GM18519 (cell line): ENCODE data around the gene ADAMTSL1.

Experiments used
- ATAC-seq: cut with Tn5 transposase; IDR thresholded peaks from one replicate; pipeline ENCODE4 v1.9.1; 2021; ENCODE audit warnings: mild to moderate bottlenecking, moderate library complexity; ENCODE audit not compliant: unreplicated experiment, low FRiP score

ADAMTSL1 gene

DNA sequence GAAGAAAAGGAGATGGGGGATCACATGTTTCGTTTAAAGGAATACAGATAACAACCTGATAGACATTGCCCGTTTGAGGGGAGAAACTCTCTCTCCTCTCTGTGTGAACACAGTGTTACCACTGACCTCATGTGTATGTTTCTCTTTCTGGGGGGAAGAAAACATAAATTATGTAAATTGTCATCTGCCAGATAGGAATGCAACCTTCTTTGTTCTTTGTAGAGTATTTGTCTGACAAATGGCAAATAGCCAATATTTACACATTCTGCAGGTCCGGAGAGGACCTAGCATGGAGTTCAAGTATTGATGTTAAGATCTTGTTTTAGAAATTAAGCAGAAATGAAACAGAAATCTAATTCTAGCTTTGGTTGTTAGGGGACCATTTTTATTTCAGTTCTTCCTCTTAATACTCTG is 282.8 kb downstream of the ADAMTSL1 start:
- ATAC-seq: peak; percentile 53

DNA sequence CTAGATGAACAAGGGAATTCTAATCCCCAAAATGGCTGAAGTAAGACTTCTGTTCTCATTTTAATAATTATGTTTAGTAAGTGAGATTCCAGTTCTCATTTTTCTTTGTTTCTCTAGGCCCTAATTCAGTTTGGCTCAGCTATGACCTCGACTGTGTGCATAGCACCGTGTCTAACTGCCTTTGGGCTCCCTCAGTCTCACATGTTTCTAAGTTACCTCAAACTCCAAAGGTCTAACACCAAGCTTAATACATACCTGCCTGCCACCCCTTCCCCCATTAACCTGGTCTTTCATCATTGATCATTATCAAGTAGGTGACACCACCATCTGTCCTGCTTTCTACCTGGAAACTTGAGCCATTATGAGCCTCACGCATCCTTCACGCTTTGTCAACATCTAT is 285.9 kb downstream of the ADAMTSL1 start:
- ATAC-seq: no peak

DNA sequence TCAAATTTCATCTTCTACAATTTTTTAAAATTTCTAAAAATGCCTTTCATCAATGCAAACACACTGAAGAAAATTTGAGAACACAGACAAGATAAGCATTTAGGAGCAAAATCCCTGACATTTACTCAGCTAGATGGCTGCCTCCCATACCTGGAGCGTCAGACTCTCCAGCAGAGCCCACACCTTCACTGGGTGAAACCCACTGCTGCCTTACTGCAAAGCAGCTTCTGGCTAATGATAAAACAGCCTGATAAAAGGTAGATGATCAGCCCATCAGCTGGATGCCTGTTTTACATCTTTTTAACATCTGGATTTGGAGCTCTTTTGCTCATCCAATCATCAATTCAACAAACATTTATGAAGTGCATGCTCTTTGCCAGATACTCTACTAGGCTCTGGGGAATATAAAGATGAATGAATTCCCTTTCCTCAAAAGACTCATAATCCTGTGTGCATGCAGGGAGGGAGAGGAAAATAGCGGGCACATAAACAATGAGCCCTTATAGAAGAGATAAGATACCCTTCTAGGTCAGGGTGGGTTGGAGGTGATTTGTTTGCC is 287.9 kb downstream of the ADAMTSL1 start:
- no peak for ATAC-seq

DNA sequence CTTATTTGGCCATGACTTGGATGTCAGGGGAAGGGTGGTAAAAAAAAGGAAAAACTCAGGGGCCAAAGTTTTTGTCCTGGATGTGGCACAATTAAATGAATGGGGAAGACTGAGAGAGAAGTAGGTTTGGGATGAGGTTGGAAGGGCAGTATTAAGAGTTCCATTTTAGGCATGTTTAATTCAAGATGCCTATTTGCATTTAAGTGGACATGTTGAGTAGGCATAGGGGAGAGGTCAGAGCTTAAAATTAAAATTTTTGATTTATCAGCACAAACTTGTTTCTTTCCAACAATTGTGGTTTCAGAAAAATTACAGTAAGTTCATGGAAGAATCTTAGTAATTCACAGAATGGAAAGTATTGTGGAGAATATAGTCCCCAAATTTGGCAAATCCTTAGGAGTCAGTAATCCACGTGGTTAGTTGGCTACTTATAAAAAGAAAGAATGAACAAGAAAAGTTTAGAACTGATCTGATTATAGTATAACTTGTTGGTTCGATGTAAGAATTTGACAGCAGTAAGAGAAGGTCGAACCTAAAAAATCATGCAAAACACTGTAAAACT is 293.1 kb downstream of the ADAMTSL1 start:
- ATAC-seq: no peak

DNA sequence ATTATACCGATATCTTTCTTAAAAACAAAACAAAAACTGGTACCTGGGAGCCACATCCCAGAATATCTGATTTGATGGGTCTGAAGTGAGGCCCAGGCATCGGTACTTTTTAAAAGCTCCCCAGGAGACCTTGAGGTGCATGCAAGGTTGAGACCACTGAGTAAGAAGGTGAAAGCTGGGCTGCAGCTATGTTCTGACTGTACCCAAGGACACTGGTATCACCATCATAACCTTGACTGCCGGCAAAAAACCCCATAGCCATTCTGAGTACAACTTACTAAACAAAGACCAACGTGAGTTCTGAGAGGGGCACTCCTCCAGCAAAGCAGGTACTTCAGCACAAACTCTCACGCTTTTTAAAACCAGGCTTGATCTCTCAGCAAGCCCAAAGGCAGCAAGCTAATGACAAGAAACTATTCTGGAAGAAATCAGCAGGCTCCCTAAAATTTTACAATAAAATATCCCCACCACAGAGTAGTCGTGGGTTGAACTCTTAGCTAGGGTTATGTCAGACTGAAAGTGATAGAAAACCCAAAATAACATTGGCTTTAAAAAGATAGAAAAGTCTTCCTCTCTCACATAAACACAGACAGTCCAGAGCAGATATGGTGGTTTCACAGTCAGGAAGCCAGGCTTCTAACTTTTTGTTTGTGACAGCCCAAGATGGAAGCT is 295.1 kb downstream of the ADAMTSL1 start:
- peak; percentile 84 for ATAC-seq

DNA sequence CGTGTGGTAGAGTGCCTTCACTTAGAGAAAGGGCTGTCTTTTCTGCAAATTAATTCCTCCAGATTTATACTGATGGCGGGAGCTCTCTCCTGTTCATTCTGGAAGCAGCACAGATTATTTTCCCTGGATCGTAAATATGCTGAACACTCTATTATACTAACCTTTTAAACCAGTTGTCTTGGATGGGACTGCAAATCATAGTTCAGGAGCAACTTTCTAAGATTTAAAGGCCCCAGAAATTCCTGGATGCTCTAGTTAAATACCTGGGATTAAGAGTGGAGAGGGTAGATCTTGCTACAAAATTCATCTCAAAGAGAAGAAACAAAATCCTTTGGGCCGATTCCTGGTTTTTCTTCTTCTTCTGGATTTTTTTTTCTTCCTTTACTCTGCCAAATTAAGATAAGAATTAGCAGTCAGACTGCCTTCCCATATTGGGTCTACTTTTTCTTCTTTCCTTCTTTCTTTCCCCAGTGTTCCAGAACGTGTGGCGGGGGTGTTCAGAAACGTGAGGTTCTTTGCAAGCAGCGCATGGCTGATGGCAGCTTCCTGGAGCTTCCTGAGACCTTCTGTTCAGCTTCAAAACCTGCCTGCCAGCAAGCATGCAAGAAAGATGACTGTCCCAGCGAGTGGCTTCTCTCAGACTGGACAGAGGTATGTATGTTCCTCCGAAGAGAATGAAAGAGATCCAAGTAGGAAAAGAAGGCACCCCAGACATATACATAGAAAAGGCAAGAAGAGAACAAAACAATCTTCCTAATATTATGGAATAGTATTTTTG is 296.4 kb downstream of the ADAMTSL1 start:
- no peak for ATAC-seq

DNA sequence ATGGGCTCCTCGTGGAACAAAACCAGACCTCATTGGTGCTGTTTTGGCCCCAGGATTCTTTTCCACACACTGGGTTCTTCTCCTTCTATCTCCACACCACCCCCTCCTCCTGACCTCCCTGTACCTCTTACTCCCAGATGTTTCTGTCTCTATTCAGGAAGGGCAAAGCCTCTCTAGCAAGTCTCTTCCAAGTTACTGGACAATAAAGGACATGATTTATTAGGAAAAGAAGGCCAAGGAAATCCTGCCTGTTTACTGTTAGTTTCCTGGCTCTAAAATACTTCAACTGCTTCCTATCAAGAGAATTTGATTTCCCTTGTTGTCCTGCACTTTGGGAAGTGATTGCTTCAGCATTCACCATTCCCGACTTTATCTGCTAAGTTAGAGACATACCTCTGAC is 297.1 kb downstream of the ADAMTSL1 start:
- no peak for ATAC-seq

DNA sequence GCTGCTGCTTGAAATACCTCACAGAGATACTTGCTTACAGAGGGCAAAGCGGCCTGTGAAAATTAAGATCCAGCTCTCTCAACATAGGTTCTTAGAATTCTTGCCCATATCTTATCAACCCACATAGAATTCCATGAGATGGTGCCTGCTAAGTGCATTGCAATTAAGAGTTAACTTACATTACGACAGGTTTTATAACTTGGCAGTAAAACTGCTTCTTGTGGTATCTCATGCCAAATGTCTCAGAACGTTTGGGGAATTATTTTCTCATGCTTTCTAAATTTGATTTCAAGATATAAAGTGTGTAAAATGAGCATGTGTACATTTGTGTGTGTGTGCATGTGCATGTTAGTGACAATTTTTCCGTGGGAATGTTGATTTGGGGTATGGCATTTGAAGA is 297.8 kb downstream of the ADAMTSL1 start:
- no peak for ATAC-seq

DNA sequence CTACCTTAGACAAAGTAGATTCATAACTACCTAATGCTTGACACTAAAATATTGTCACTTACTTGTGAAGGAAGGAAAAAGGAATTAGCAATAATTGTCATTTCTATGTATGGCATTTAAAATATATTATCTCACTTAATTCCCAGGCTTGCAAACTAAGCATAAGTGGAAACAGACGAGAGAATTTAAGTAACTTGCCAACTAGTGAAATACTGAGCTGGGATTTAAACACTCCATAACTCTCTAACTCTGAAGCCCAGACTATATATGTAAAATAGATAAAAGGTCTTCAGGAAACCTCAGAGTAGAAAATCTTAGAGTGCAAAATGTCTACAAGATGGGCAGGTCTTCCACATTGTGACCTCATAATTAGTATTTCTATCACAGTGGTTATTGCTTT is 301.3 kb downstream of the ADAMTSL1 start:
- no peak for ATAC-seq

DNA sequence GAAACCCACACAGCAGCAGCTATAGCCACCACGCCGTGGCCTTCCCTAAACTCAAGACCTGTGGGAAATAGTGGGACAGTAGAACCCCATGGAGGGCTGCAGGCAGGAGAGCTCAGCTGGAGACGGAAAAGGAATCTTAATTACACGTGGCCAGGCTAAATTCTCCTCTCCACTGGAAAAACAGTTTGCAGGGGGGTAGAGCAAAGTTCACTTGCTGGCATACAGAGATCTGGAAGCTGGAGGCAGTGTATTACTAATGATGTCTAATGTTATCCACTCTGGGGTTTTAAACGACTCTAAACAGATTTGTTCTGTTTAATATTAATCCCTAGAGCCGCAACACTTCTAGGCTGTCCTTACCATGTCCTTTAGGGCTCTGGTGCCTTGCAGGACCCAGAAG is 302.0 kb downstream of the ADAMTSL1 start:
- no peak for ATAC-seq

DNA sequence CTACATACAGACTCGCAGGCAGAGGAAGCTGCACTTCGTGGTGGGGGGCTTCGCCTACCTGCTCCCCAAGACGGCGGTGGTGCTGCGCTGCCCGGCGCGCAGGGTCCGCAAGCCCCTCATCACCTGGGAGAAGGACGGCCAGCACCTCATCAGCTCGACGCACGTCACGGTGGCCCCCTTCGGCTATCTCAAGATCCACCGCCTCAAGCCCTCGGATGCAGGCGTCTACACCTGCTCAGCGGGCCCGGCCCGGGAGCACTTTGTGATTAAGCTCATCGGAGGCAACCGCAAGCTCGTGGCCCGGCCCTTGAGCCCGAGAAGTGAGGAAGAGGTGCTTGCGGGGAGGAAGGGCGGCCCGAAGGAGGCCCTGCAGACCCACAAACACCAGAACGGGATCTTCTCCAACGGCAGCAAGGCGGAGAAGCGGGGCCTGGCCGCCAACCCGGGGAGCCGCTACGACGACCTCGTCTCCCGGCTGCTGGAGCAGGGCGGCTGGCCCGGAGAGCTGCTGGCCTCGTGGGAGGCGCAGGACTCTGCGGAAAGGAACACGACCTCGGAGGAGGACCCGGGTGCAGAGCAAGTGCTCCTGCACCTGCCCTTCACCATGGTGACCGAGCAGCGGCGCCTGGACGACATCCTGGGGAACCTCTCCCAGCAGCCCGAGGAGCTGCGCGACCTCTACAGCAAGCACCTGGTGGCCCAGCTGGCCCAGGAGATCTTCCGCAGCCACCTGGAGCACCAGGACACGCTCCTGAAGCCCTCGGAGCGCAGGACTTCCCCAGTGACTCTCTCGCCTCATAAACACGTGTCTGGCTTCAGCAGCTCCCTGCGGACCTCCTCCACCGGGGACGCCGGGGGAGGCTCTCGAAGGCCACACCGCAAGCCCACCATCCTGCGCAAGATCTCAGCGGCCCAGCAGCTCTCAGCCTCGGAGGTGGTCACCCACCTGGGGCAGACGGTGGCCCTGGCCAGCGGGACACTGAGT is 303.2 kb downstream of the ADAMTSL1 start:
- ATAC-seq: no peak

DNA sequence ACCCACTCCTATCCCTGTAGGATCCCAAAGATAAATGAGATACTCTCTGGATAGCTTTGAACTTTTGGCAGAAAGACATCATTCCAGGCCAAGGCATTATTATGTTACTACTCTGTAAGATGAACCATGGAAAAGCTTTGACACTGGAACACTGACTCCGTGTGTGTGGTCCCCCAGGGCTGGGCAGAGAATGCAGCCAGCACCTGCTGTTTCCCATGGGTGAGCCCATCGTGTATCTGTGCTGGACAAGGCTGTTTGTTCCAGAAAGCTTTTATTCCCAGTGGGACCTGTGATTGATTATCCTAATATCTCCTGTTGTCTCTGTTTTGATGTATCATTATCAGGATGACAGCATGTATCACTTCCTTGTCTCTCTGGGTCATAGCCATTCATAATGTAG is 304.2 kb downstream of the ADAMTSL1 start:
- ATAC-seq: no peak

DNA sequence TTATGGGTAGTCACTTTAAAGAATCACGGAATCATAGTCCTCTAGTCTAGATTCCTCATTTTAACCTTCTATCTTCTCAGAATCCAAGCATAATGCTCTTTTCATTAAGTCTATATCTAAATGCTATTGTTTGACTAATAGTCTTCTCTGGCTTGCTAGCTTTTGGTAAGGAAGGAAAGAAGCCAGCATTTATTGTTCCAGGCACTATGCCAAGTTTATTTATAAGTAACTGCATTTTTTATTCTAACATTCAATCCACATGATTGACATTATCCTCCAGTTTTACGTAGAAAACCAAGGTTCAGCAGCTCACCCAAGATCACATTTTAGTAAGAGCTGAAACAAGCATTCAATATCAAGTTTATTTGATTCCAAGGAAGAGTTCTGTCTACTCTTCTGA is 304.9 kb downstream of the ADAMTSL1 start:
- ATAC-seq: no peak

DNA sequence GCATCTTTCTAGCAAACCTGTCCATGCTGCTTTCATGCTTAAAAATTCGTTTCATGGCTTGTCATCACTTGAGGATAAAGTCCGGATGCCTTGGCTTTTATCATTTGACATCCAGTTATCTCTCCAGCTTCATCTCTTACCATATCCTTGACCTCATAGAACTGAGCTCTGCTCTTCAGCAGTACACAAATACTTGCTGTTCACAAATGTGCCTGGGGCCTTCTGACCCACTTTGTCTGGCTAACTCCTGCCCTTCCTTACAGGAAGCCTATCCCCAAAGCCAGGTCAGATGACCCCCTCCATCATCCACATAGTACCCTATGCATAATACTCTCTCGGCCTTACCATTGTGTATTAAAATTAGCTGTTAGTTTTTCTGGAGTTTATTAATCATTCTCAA is 310.0 kb downstream of the ADAMTSL1 start:
- ATAC-seq: no peak

DNA sequence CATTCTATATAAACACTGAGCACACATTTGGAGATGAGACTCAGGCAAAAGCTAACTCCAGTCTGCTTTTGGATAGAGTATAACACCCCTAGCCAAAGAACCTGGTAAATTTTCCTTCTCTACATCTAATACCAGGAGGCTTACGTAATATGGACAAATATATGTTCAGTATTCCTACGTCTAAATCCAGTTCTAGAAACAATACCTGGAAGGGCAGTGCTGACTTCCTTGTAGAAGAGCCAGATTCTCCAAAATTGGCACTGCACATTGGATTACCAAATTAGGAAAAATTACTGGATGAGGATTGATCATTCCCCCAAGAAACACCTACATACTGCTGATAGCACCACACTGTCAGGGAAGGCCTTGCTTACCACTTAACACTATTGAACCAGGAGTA is 311.7 kb downstream of the ADAMTSL1 start:
- no peak for ATAC-seq

DNA sequence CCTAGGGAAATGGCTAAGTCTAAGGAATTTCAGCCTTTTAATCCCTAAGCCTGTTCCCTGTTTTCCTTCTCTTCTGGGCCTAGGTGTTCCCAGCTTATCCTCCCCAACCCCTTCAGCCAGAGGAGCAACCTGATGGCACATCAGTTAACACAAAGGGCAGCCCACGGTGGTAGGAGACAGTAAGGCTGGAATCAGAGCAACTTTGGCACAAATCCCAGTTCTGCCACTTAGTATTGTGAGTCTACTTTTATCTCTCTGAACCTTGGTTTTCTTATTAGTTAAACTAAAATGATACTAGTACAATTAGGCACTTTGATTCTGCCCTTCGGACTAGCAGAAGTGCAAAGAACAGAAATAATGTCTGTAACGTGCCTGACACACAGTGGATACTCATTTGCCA is 312.2 kb downstream of the ADAMTSL1 start:
- ATAC-seq: no peak

DNA sequence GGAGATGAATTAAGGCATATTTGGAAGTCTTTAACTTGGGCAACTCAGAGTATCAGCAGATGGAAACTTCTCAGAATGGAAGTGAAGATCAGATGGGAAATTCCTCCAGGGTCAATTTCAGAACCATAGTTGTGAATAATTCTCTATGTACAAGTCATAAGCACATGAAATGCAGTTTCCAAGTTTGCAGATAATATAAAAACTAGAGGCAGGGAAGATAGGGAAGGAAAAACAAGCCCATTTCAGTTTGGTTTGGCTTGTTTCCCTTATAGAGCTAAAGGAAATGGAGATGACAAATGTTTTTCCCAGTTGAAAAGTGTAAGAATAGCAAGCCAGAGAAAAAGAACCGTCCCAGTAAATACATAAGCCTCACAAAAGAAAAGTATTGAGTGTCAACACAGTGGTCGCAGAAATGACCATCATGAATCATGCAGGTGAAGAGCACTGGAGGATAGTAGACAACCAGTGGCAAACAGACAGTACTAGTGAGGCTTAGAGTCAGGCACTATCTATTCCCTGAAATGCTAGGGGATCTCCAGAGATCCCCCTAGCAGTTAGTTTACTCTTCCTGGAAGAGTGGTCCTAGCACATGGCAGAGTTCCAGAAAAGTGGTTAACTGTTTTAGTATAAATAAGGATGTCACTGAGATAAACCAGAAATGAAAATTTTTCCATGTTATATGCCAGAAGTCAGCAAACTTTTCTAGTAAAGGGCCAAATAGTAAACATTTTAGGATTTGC is 313.1 kb downstream of the ADAMTSL1 start:
- ATAC-seq: no peak

DNA sequence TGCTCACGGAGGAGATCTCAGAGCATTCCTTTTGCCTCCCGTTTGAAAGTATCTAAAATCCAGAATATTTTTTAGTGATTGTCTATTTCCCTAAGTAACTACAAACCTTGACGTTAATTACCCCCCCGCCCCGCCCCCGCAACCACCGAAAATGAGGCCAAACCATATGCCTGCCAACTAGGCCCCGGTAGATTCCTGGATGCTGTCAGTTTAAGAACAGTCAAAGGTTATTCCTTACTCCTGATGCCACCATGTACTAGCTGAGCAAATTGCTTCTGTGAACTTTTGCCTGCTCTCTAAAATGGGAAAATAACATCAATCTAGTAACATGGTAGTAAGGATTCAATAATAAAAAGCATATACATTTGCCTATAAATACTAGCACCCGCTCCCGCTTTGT is 314.3 kb downstream of the ADAMTSL1 start:
- ATAC-seq: no peak

DNA sequence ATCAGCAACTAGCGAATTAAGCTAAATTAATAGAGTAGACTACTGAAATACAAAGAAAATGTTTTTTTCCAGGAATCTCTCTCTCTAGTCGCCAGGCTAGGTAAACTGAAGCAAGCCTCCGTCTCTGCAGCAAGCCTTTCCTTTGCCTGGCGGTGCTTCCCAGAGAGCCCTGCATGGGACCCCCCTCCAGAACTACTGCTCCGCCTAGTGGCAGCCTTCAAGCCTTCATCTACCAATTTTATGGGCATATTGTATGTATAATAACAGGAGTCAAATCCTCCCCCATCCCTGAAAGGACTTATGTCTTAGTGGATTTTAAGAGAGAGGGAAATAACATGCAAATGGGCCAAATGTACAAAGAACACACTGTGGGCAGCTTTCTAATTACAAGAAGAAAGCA is 317.1 kb downstream of the ADAMTSL1 start:
- peak; percentile 76 for ATAC-seq

DNA sequence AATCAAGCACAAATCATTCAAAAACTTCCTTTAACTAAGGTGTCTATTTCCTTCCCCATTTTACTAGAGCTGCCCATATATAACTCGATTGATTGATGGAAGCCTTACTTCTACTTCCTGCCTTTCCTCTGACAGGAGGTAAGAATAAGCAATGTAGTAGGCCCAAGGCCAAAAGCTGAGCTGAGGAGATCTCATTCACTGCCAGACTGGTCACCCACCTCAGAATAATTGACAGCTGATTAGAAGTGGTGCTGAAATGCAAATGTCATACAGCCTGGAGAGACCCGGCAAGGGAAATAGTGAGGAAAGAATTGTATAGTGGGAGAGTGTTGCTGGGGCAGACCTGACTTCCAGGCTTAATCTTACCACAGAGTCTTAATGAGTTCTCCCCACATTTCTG is 319.2 kb downstream of the ADAMTSL1 start:
- ATAC-seq: no peak
